Activated effector memory CD4-positive, alpha-beta T cell treated with anti-CD3 and anti-CD28 coated beads, Interleukin-2, amount 50 U/mL, for 16 hours (primary cell): Measurements from ENCODE around the gene GALNT18.

Experiments used
- DNase-seq: peaks from one replicate; pipeline ENCODE4 v3.0.0-alpha.2; 2020

The GALNT18 gene

GRCh38 chr11:11291041-11292015 lies 330.5 kb downstream of the GALNT18 start:
- no peak for DNase-seq

GRCh38 chr11:11290354-11290753 lies 331.5 kb downstream of the GALNT18 start:
- no peak for DNase-seq

GRCh38 chr11:11289669-11290068 lies 332.1 kb downstream of the GALNT18 start:
- DNase-seq = no peak

GRCh38 chr11:11288972-11289616 lies 332.7 kb downstream of the GALNT18 start:
- no peak for DNase-seq

GRCh38 chr11:11284481-11284880 lies 337.3 kb downstream of the GALNT18 start:
- DNase-seq = no peak

GRCh38 chr11:11281626-11282025 lies 340.2 kb downstream of the GALNT18 start:
- no peak for DNase-seq

GRCh38 chr11:11280826-11281225 lies 341.0 kb downstream of the GALNT18 start:
- DNase-seq = peak; percentile 38

- peak; percentile 54 for DNase-seq
Measured at GRCh38 chr11:11279956-11280689, 341.7 kb downstream of the GALNT18 start.

GRCh38 chr11:11272254-11272653 lies 349.6 kb downstream of the GALNT18 start:
- no peak for DNase-seq

- DNase-seq = no peak
Measured at GRCh38 chr11:11270236-11270775, 351.5 kb downstream of the GALNT18 start.

- no peak for DNase-seq
Measured at GRCh38 chr11:11268706-11269105, 353.1 kb downstream of the GALNT18 start.

GRCh38 chr11:11268119-11268518 lies 353.7 kb downstream of the GALNT18 start:
- DNase-seq = no peak

GRCh38 chr11:11267312-11267711 lies 354.5 kb downstream of the GALNT18 start:
- DNase-seq = no peak

- peak; percentile 87 for DNase-seq
Measured at GRCh38 chr11:11265994-11266606, 355.7 kb downstream of the GALNT18 start.

- DNase-seq = no peak
Measured at GRCh38 chr11:11265320-11265719, 356.5 kb downstream of the GALNT18 start.

GRCh38 chr11:11263238-11264005 lies 358.4 kb downstream of the GALNT18 start:
- no peak for DNase-seq

GRCh38 chr11:11262171-11262920 lies 359.5 kb downstream of the GALNT18 start:
- no peak for DNase-seq

- DNase-seq = no peak
Measured at GRCh38 chr11:11261629-11262028, 360.2 kb downstream of the GALNT18 start.

GRCh38 chr11:11260903-11261302 lies 360.9 kb downstream of the GALNT18 start:
- DNase-seq = no peak

- no peak for DNase-seq
Measured at GRCh38 chr11:11253995-11254394, 367.8 kb downstream of the GALNT18 start.

GRCh38 chr11:11253497-11253896 lies 368.3 kb downstream of the GALNT18 start:
- DNase-seq = no peak
